ENCODE measurements around the gene FIGLA. TPM values are rescaled to one million over a fixed set of nuclear protein-coding genes. Genes with fewer than 3 reads are reported as not detected.

FIGLA gene
- total and polyA plus RNA-seq, 2 of the 8 experiments (the other 6 are each of a cell fraction or from before 2014, with no cell fraction given), result not detected

DNA sequence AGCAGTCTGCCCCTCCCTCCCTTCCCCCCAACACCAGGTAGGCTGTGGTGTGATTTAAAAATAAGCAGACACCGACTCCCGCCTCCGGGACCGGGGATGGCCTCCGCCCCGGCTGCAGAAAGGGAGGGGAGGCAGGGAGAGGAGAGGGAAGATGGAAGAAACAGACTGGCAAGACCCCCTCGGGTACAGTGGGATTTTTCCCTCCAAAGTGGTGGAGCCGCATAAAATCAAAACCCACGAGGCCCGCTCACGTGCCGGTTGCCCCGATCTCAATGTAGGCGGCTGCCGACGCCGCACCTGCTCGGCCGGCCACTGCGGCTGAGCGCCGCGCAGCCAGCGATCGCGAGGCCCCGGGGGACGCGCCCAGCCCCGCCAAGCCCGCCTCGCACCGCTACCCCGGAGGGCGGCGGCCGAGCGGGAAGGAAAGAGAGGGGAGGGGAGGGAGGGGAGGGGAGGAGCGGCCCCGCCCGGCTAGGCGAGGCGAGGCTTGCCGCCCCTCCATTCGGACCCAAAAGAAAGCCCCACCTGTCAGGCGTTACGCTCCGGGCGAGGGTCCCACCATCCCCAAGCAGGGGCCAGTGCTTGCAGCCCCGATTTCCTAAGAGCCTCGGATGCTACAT, 23.3 kb downstream of the FIGLA start (continued):
- TF ChIP-seq TEAD4 (IDR thresholded peaks at IDR 0.05; ENCODE audit: low read depth, low read length) (no peak), PHF8 (conservative IDR thresholded peaks at IDR 0.05; ENCODE audit: low read depth, low read length) (peak; percentile 60), RXRA (IDR thresholded peaks at IDR 0.05; ENCODE audit: insufficient read depth, low read depth, low read length) (no peak), ASH2L (IDR thresholded peaks at IDR 0.05; ENCODE audit: low read length) (peak; percentile 87), CBX5 (IDR thresholded peaks at IDR 0.05; ENCODE audit: low read depth, low read length) (no peak), POLR2A (IDR thresholded peaks at IDR 0.05; ENCODE audit: control extremely low read depth in 1 of 2, low read depth in 2 of 2, low read length in 2 of 2) (peak; percentile 84 to 89), MAFK (IDR thresholded peaks at IDR 0.05; ENCODE audit: low read depth, low read length) (no peak), BCL11A (IDR thresholded peaks at IDR 0.05; ENCODE audit: low read depth in 2 of 2, low read length in 2 of 2) (no peak), CHD1 (IDR thresholded peaks at IDR 0.05; ENCODE audit: low read depth, low read length) (no peak), POLR2AphosphoS5 (IDR thresholded peaks at IDR 0.05; ENCODE audit: low read depth, low read length) (peak; percentile 60), ATF2 (IDR thresholded peaks at IDR 0.05; ENCODE audit: low read length) (0 out of 2 replicates have a peak, but pooled peaks have one; percentile 24), TBP (IDR thresholded peaks at IDR 0.05; ENCODE audit: low read depth, low read length) (peak; percentile 47; the same call in 1 of the 2 replicates), SIRT6 (IDR thresholded peaks at IDR 0.05; ENCODE audit: low read length) (no peak)
- TF ChIP-seq, protein P1, sequence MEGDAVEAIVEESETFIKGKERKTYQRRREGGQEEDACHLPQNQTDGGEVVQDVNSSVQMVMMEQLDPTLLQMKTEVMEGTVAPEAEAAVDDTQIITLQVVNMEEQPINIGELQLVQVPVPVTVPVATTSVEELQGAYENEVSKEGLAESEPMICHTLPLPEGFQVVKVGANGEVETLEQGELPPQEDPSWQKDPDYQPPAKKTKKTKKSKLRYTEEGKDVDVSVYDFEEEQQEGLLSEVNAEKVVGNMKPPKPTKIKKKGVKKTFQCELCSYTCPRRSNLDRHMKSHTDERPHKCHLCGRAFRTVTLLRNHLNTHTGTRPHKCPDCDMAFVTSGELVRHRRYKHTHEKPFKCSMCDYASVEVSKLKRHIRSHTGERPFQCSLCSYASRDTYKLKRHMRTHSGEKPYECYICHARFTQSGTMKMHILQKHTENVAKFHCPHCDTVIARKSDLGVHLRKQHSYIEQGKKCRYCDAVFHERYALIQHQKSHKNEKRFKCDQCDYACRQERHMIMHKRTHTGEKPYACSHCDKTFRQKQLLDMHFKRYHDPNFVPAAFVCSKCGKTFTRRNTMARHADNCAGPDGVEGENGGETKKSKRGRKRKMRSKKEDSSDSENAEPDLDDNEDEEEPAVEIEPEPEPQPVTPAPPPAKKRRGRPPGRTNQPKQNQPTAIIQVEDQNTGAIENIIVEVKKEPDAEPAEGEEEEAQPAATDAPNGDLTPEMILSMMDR (IDR thresholded peaks at IDR 0.05; ENCODE audit: control extremely low read depth in 1 of 3, insufficient read depth in 1 of 3, low read depth in 1 of 3, low read length in 3 of 3), result no peak
